GM21515 (cell line): ENCODE measurements around the gene ITM2C.
A peak's percentile ranks its signal among the peaks of the same experiment; 100 is the strongest.

Experiments
- ATAC-seq: cut with Tn5 transposase; IDR thresholded peaks from one replicate; pipeline ENCODE4 v1.9.1; 2021; ENCODE audit not compliant: unreplicated experiment

ITM2C gene

DNA sequence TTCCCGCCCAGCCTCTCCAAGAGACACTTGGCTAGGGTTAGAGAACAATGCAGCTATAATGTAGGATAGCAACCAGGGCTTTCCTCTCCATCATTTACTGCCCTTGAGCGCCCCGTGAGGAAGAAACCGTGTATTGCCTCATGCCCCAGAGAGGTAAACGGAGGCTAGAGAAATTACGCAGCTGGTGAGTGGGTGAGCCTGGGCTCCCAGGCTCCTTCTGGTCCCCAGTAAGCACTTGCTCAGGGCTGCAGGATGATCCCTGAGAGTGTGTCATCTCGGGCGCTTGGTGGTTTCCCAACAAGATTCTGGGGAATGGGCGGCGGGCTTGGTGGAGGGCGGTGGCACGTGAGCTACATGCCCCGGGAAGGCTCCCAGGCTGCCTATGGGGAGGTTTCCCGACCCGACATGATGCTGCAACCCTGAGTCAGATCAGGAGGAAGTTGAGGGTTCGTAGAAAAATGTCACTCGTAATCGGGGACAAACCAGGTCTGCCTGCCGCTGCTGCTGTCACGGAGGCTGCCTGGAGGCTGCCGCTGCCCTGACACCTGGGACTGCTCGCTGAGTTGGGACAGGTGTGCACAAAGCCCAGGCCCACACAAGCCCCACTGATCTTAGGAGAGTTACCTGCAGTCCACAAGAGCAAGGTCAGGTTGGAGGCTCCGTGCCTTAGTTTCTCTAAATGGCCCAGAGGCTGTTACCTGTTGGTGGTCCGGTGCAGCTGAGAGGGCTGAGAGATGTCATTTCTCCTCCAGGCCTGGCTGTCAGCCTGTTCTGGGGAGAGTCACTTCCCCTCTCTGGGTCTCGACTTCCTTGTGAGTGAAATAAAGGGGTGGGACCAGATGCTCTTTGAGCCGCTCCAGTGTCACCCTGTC lies 60.0 kb downstream of the ITM2C start, which contains the start of gene GPR55:
Gene GPR55, minus strand, starts transcription at position 773 of the 872 bp plus-strand sequence. CDS start 14,280 bp downstream, outside the sequence.
- ATAC-seq: peak; percentile 35

DNA sequence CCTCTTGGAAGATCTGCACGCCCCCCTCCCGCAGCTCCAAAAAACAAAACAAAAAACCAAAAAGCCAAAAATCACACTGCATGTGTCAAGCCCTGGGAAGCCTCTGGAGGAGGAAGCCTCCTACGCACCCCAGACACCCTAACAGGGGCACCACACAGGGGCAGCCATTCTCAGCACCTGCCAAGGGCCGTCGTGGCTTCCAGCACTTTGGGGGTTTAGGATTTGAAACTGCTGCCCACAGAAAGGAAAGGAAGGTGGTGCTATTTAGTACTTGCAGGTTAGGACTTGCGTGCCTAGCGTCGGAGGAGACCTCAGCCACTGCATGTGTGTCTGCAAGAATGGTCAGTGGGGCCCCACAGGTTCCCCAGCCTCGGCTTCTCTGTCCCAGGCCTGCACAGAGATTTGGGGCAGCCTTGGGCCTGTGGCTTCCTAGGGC lies 60.7 kb downstream of the ITM2C start:
- peak; percentile 16 for ATAC-seq

DNA sequence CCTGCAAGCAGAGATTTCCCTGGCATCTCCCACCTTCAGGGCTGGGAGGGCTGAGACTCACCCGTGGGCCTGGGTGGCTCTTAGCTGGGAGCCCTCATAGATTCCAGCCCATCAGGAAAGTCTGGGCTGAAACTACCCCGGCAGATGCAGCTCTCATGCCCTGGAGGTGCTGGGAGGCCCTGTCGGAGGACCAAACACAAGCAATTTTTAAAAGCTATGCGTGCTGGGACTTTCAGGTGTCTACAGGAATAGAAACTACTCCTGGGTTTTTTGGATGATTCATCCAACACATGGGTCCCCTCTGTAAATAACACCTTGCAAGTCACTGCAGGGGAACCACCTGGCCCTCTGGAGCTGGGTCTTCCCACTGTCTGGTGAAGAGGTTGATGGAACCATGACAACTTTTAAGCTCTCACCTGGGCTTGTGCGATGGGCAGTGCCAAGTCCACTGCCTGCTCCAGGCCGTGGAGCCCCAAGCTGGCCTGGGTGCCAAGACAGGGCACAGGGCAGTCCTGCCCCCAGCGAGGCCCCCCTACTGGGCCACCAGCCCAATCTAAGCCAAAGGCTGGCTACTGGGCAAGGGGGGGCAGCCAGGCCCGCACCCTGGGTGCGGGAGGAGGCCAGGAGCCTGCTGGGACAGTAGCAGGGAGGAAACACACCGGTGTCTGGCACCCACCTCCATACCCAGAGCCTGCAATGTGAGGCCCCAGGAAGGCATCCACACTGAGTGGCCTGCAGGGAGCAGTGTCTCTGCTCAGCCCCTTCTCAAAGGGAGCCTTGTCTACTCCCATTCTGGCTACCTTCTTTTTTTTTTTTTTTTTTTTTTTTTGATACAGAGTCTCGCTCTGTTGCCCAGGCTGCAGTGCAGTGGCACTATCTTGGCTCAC lies 61.4 kb downstream of the ITM2C start:
- ATAC-seq: peak; percentile 21

DNA sequence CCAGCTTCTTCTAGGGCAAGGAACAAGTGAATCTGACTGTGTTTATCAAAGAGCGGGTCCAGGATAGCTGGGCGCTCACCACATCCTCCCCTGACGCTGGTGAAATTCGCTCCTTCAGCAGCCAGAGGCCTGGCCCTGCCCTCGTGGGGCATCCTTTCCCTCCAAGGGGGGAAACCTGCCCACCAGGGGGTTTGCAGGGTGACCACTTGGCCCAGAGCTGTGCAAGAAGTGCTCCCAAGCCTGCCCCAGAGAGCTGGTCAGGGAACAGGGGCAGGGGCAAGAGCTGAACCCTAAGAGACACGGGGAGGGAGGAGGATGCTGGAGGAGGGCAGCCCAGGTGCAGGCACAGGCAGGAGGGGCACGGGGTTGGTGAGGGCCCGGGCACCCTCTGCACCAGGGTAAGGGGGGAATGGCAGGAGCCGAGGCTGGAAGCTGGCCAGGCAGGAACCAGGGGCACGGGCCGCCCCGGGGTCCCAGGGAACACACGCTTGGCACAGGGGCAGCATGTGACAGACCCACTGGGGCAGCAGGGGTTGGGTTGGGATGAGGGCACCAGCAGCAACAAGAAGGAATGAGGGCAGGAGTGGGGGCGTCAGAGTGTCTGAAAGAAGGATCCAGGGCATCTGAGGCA lies 63.1 kb downstream of the ITM2C start:
- no peak for ATAC-seq
